HG02642 (cell line): Measurements from ENCODE around the gene OR2L2.
"Not testable (repeated sequence)": the region's sequence is repeated elsewhere in the genome, so short reads cannot be mapped to it uniquely, and the experiment has no call there.

Experiments
- ATAC-seq: cut with Tn5 transposase; IDR thresholded peaks from one replicate; pipeline ENCODE4 v1.9.1; 2021; ENCODE audit warnings: mild to moderate bottlenecking; ENCODE audit not compliant: unreplicated experiment, poor library complexity

Gene OR2L2, protein sequence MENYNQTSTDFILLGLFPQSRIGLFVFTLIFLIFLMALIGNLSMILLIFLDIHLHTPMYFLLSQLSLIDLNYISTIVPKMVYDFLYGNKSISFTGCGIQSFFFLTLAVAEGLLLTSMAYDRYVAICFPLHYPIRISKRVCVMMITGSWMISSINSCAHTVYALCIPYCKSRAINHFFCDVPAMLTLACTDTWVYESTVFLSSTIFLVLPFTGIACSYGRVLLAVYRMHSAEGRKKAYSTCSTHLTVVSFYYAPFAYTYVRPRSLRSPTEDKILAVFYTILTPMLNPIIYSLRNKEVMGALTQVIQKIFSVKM

GRCh38 chr1:248029770-248030169 lies at the start of gene OR2L2:
Gene OR2L2, plus strand, starts transcription at chr1:248030070. Its CDS starts 8,198 bp downstream, at chr1:248038268.
- ATAC-seq: no peak

- no peak for ATAC-seq
Observed at GRCh38 chr1:247992986-247993385, 36.9 kb upstream of the OR2L2 start.

GRCh38 chr1:247998811-247999210 lies 31.1 kb upstream of the OR2L2 start:
- ATAC-seq: no peak

DNA sequence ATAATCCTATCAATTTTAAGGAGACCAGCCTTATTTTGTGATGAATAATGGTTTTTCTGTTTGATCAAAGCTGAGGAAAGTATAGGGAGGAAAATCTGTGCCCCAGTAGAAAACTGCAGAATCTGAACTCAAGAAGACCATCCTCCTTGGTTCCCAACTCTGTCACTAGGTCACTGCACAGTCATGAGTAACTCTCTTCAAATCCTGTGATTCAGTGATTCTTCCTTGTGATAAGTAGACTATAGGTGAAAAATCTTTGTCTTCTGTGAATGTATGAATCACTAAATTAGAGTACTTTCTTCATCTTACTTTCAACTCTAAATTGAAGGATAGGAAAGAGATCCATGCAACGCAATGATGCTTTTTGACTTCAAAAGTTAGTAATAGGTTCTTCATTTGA lies 29.7 kb upstream of the OR2L2 start:
- ATAC-seq: no peak

DNA sequence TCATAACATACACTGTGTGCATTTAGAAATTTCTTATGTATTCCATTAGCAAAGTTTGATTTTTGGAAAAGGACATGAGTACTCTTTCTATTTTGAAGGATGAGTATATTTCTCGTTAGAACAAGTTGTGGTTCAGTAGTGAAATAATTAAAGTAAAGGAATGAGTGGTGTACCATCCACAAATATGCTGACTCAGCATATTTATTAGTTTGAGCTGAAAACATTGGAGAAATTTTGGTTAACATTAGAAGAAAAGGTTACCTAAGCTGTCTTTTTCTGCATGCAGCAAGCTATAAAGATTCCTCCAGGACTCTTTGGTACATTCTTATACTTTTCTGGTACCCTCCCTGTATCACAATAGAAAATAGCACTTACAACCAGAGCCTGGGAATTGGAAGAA lies 22.1 kb upstream of the OR2L2 start:
- ATAC-seq: no peak

DNA sequence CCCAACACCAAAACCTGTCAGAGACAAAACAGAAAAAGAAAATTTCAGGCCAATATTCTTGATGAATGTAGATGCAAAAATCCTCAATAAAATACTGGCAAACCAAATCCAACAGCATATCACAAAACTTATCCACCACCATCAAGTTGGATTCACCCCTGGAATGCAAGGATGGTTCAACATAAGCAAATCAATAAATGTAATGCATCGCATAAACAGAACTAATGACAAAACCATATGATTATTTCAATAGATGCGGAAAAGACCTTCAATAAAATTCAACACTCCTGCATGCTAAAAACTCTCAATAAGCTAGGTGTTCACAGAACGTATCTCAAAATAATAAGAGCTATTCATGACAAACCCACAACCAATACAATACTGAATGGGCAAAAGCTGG lies 20.2 kb upstream of the OR2L2 start:
- ATAC-seq: no peak

DNA sequence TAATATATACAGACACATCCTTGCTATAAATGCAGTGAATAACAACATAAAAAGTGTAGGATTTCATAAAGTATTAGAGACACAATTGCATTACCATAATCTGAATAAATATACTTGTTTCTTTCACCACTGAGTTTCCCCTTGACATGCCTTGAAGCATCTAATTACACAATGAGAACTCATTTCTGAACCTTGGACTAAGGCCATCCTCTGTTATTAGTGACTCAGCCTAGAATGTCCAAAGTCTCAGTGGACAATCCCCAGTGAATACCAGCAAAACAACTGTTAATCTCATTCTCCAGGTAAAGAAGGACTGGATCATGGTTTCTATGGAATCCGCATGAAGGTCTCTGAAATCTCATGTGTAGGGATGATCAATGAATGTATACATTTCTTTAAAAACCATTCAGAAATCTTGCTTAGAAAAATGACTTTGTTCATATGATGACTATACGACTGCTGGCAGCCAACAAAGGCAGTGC lies 16.6 kb upstream of the OR2L2 start, which contains the start of gene OR2L5:
TSS of gene OR2L5 (plus strand) at position 432 of the 482 bp plus-strand sequence. CDS start 8,288 bp downstream, outside the sequence.
- ATAC-seq: no peak

GRCh38 chr1:248015803-248016202 lies 14.1 kb upstream of the OR2L2 start:
- ATAC-seq: no peak

- no peak for ATAC-seq
Observed at GRCh38 chr1:248045209-248045608, 15.3 kb downstream of the OR2L2 start.

- ATAC-seq: no peak
Observed at GRCh38 chr1:248046536-248046935, 16.7 kb downstream of the OR2L2 start, which contains the start of gene OR2L3. Gene OR2L3, plus strand, starts transcription at chr1:248046836. Its CDS starts 13,846 bp downstream, at chr1:248060682.

DNA sequence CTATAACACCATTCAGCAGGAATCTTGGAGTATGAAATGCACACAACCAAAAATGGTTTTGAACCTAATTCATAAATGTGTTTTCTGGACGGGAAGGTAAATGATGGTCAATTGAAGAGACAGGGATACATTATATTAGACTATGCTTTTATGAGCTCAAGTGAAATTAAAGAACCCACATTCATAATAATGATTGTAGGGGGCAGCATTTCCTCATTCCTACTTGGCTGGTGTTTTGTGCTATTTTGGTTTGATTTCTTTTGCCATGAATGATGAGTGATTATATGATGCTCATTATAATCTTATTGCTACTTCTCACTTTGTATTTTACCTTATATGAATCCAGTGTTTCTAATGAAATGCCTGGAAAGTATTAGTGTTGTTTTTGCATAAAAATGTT lies 17.1 kb downstream of the OR2L2 start:
- no peak for ATAC-seq

DNA sequence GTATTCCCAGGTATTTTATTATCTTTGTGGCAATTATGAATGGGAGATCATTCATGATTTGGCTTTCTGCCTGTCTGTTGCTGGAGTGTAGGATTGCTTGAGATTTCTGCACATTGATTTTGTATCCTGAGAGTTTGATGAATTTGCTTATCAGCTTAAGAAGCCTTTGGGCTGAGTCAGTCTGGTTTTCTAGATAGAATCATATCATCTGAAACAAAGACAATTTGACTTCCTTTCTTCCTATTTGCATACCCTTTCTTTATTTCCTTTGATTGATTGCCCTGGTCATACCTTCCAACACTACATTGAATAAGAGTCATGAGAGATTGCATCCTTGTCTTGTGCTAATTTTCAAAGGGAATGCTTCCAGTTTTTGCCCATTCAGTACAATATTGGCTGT lies 24.8 kb downstream of the OR2L2 start:
- no peak for ATAC-seq

DNA sequence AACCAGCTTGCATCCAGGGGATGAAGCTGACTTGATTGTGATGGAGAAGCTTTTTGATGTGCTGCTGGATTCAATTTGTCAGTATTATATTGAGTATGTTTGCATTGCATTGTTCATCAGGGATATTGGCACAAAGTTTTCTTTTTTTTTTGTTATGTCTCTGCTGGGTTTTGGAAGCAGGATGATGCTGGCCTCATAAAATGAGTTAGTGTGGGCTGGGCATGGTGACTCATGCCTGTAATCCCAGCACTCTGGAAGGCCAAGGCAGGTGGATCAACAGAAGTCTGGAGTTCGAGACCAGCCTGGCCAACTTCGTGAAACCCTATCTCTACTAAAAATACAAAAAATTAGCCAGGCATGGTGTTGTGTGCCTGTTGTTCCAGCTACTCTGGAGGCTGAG lies 25.4 kb downstream of the OR2L2 start:
- ATAC-seq: no peak

GRCh38 chr1:248065071-248065470 lies 35.2 kb downstream of the OR2L2 start:
- no peak for ATAC-seq

- no peak for ATAC-seq
Observed at GRCh38 chr1:248065604-248066003, 35.7 kb downstream of the OR2L2 start.

- not testable (repeated sequence) for ATAC-seq
Observed at GRCh38 chr1:248083864-248084263, 54.0 kb downstream of the OR2L2 start.
